NCI-H2196 (cell line): Measurements from ENCODE around the gene FAM124A.

Source experiments
- DNase-seq: peaks from one replicate; lab custom pipeline; 2025; ENCODE audit not compliant: unreplicated experiment; lab: John Stamatoyannopoulos, UW

Gene FAM124A

DNA sequence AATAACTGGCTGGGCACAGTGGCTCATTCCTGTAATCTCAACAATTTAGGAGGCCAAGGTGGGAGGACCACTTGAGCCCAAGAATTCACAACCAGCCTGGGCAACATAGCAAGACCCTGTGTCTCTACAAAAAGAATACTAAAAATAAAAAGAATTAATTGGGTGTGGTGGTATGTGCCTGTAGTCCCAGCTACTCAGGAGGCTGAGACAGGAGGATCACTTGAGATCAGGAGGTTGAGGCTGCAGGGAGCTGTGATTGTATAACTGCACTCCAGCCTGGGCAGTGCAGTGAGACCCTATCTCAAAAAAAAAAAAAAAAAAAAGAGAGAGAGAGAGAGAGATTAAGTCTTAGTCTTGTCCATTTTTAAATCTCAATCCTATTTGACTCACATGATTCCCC lies 81.7 kb downstream of the FAM124A start:
- no peak for DNase-seq

DNA sequence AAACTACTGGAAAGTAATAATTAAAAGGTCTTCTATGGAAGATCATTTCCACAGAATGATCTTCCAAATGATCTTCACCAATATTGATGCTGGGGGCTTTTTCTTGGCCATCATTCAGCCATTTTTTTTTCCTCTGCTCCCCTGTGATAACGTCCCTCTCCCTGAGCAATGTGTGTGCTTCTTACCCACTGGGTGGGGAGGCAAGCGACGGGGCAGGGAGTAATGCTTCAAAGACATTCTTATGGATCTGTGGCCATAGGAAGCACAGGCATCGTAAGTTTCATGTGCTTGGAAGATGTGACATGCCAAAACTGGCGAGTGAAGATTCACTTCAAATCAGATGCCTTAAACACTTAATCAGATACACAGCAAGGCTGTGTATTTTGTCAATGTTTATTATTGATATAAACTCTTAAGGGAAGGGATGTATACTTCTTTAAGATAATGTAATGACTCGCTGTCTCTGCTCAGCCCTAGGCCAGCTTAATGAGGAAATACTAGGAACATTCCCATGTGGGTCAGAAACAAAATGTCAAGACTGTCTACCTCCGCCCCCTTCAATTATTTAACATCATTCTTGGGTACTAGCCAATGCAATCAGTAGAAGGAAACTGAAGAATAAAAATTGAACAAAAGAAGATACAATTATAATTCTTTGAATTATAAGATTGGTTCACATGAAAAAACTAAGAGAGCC lies 83.2 kb downstream of the FAM124A start:
- DNase-seq: no peak

DNA sequence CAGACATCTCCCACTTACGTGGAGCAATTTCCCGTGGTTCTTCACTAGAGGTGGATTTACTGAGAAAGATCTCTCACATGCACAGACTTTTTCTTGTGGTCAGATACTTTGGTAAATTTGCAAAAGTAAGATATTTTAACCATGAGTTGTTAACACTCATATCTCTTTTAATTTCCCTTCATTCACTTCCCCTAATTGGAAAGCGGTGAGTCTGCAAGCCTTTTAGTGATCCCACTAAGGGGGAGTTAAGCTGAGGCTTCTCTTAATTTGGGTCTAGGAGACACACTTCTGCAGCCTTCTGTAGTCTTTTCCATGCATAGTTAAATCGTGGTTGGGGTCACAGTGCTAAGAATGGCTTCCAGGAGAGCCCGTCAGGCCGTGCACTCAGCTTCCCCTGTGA lies 86.6 kb downstream of the FAM124A start:
- DNase-seq: no peak

DNA sequence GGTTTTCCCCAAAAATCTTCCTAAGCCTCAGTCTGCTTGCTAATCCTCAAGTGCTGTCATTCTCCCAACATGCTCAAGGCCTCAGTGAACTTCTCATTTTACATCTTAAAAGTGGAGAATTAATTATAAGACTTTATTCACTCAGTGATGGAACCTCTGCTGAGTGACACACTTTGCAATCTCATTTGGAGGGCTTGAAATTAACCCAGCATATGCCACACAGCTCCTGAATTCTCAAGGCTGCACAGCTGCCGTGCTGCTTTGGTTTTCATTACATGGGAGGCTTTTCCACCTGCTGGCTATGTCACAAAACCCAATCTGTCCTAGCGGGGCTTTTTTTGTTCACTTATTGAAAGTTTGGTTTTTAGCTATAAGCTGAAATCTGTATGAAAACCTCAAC lies 89.0 kb downstream of the FAM124A start:
- no peak for DNase-seq

DNA sequence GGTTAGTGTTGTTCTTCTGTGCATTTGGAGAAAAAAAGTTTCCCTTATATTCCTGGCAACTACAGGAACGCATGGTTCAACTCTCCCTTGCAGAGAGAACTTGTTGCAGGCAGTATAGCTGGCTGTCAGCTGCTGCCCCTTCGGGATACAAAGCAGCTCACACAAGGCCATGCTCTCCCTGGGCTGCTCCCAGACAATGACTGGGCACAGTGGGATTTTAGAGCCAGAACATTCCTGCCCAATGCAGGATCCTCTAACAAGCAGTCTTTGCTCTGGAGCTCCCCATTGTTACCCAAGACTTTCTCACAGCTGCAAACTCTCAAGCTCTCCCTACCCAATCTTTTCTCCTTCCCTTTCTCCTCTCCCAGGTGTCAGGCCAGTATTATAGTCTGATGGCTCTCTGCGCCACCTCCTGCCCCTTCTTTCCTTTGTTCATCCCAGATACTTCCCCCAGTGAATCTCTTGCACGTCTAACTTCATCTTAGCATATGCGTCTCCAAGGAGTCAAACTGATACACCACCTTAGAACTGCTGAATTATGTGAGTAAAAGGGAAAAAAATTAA lies 89.8 kb downstream of the FAM124A start:
- DNase-seq: no peak

DNA sequence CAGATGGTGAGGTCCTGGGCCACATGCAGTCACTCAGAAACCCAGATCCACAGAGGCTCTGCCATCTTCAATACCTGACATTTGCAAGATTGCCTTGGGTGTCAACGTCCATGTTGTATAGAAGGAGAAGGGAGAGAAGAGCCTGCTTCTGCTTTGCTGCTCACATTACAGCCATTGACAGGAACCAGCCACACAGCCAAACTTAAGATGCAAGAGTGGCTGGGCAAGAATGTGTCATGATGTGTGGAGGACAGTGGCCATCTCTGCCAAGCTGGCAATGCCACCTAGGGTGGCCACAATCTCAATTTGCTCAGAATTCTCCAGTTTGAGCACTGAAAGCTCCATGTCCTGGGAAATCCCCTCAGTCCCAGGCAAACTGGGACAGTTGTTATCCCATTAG lies 91.4 kb downstream of the FAM124A start:
- no peak for DNase-seq

DNA sequence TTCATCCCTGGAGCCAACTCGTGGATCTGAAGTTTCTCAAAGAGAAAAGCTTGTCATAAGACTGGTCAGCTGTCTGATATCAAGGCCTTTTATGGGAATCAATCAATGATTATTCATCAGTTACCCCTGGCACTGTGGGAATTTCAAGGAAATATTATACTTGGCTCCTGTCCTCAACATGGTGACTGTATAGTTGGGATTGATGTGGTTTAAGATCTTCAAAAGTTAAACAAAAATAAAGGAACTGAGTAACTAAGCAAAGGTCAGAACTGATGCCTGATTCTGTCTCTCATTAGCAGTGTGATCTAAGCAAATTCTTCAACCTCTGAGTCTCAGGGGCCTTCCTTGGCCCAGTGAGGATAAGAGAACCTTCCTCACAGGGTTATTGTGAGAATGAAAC lies 95.1 kb downstream of the FAM124A start:
- DNase-seq: no peak

DNA sequence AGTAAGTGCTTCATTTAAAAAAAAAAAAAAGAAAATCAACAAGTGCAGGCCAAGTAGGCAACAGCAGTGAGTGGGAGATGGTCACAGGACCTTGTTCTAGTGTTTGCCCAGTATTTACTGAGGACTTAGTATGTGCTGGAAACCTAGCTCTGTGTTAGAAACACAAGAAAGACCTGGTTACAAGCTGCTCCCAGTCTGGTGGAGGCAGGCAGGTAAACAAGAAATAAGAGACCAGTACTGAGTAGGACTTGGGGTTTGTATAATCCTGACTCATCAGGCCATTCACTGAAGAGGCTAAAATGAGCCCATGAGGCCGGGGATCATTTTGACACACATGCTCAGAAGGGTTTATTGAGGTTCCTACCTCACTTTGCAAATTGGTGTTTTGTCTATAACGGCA lies 95.8 kb downstream of the FAM124A start:
- DNase-seq: no peak

DNA sequence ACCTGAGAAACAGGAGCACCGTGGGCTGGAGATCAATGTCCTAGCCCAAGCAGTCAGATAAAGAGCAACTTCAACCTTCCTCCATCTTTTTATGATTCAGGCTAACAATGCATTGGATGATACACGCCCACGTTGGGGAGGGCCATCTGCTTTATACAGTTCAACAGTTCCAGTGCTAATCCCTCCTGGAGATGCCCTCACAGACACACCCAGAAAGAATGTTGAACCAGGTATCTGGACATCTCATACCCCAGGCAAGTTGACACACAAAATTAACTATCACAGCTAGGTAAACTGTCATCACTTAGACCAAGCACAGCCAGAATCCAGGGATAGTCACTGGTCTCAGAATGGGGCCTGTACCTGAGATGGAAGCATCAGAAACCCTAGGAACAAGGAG lies 96.7 kb downstream of the FAM124A start:
- no peak for DNase-seq

DNA sequence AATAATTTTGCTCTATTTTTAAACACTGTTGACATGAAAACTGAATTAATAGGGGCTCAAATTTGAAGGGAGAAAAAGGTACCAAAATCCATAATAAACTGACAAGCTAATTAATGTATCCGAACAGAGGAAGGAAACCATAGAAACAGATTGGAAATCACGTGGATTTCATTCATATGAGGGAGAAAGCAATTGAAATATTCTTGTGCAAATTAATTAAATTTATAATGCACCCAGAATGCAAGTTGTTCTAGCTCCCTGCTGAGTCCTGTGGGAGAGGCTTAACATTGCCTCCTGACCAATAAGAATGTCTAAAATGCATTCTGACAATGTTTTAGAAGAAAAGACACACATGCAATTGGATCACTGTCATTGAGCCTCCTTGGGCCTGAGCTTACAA lies 99.6 kb downstream of the FAM124A start:
- no peak for DNase-seq

DNA sequence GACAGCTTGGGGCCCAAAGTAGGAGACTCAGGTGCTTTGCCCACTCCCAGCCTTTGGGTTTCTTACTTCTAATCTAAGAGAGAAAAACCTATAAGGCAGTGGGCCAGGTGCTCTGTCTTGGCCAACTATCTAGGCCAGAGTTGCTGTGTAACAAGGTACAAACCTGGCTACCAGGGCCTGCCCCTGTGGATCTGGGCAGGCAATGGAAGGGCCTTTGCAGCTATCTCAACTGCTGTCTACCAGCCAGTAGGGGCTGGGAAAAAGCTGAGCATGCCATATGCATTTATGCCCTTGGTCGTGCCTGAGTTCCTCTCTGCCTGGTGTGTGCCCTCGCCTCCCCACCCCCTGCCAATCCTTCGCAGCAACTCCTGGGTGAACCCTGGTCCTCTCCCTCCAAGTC lies 100.6 kb downstream of the FAM124A start:
- no peak for DNase-seq

DNA sequence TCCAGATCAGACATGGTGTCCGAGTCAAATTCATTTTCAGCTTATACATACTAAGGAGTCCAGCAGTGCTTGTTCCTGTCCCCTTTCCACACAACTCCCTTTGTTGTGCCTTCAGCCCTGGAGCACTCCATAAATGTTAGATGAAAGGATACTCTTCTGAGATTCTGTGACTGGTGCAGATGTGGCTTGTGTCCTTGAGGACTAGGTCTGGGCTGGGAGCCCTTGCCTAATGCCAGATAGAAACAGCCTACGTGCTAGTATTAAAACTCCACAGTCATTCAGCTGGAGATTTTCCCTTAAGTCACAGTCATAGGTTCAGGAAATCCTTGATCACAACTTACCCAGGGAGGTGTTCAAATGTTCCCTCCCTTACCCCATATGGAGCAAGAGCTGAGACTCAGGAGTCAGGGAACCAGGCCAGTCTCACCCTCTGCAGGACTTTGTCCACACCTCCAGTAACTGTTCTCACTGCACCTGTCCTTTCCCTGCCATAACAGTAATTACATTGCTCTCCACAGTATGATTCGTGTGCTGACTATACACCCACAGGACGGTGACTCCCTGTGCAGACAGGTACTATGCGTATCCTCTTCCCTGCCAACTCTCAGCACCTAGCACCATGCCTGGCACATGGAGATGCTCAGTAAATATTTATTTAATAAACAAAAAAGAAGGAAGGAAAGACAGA lies 101.8 kb downstream of the FAM124A start:
- no peak for DNase-seq

DNA sequence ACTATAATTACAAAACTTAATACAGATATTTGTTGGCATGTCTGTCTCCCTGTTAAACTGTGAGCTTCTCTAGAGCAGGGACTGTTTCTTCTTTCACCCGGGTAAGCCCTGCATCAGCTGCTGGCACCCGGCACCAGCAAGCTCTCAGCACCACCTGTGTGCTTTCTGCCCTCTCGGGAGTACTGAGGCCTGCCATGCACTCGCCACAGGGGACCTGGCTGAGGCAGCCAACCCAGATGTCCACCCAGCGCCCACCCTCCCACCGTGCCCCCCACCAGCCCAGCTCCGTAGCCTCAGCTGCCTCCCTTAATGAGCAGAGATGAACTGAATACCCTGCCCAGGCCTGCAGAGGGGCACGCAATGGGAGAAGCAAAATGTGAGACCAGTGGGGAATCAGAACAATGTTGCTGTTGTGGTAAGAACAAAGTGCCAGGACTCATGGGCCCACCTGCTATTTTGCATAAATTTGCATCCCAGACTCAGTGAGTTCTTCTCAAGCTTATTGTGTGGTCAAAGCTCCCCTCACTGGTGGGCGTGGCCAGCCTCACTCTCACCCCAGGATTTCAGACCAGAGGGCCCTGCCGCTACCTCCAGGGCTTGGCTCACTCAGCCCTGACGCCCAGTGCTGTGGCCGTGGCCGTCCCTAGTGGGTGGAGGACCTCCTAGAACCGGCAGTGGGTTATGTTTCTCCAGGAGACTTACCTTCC lies 102.7 kb downstream of the FAM124A start:
- no peak for DNase-seq

DNA sequence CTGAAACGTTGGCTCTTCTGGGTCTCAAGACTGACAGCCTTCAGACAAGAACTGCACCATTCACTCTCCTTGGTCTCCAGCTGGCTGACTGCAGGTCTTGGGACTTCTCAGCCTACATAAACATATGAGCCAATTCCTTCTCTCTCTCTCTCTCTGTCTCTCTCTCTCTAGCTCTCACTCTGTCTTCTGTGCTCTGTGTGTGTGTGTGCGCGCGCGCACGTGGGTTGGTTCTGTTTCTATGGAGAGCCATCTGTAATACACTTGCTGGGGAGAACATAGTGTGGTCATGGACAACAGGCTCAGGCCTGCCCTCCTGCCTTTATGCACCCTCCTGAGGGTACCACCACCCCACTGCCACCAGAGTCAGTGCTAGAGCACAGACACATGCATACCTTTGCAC lies 103.6 kb downstream of the FAM124A start:
- no peak for DNase-seq

DNA sequence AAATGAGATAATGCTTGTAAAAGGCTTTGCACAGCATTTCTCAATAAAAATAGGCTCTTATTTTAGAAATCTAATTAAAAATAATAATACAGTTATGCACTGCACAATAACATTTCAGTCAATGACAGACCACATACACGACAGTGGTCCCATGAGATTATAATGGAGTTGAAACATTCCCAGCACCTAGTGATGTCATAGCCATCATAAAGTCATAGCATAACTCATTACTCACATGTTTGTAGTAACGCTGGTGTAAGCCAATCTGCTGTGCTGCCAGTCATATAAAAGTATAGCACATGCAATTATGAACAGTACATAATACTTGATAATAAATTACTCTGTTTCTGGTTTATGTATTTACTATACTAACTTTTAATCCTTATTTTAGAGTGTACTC lies 104.6 kb downstream of the FAM124A start:
- DNase-seq: no peak

DNA sequence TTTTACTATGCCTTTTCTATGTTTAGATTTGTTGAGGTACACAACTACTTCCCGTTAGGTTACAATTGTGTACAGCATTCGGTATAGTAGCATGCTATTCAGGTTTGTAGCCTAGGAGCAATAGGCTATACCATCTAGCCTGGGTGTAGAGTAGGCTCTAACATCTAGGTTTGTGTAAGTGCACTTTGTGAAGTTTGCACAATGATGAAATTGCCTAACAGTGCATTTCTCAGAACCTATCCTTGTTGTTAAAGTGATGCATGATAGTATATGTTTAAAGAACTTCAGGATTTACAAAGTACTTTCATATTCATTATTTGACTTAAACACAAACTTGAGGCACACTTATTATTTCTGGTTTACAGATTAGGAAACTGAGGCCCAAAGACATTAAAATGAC lies 105.8 kb downstream of the FAM124A start:
- no peak for DNase-seq

DNA sequence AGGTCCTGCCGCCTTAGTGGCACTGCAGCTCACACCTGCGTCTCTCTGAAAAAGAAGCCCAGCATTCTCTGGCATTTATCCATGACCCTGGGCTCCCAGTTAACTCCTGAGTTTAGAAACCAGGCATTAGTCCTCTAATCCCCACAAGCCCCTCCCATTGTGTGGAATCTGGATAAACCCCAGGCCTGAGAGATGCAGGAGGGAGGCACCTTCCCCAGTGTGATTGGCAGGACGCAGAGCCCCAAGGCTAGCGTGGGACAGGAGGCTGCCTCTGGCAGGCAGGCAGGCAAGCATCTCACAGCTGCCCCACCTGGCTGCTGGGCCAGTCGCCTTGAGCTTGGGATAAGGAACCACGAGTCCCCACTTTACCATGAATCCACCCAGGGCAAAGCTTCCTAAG lies 106.3 kb downstream of the FAM124A start:
- DNase-seq: no peak

DNA sequence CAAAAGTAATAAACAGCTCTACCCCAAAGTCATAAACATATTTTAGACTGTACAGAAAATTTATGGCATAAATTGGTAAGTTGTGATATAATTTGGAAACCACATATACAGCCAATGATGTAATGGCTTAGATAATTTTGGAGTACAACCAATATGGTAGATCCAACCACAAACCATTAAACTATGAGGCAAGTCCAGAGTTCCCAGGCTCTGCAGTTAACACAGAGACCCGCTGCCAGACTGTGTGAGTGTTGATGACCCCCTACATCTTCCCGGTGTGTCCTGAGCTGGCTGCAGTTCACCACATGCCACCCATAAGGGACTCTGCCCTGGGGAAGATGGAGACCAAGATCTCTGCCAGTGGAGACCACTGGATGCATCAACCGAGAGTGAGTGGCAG lies 107.4 kb downstream of the FAM124A start:
- no peak for DNase-seq

DNA sequence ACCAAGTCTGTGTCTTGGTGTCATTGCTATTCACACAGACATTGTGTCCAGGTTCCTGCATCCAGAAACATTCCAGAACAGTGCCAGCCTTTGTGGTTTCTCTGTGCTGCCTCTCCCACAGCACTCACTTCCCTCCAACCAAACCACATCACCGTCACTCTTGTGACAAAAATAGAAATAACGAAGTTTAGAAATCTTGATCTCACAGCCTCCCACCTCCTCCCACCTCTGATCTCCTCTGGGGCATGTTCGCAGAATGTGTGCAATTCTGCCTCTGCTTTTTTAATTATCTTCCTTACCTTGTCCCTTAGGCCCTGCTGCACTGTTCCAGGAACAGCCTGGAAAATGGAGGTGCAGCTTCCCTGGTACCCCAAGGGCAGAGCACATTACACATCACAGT lies 108.6 kb downstream of the FAM124A start:
- no peak for DNase-seq

DNA sequence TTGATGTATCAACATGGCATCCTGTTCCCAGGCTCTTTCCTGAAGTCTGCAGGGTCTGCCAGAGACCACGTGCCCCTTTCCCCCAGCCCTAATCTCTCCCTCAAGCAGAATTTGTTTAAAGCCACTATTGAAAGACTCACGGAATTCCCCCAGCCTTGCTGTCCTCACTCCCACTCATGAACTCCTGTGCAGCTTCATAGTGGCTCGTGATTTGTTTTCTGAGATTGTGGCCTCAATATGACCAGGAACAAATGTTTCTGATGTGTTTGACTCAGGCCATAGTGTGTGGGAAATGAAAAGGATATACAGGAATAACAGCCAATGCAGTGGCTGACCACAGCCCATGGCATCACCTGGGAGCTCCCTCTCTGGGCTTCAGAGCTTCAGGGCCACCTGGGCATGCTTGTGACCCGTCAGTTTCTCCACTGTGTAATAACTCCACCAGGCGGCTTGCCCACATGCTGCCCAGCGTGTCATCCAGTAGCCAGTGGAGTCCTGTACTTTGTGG lies 109.2 kb downstream of the FAM124A start:
- no peak for DNase-seq

DNA sequence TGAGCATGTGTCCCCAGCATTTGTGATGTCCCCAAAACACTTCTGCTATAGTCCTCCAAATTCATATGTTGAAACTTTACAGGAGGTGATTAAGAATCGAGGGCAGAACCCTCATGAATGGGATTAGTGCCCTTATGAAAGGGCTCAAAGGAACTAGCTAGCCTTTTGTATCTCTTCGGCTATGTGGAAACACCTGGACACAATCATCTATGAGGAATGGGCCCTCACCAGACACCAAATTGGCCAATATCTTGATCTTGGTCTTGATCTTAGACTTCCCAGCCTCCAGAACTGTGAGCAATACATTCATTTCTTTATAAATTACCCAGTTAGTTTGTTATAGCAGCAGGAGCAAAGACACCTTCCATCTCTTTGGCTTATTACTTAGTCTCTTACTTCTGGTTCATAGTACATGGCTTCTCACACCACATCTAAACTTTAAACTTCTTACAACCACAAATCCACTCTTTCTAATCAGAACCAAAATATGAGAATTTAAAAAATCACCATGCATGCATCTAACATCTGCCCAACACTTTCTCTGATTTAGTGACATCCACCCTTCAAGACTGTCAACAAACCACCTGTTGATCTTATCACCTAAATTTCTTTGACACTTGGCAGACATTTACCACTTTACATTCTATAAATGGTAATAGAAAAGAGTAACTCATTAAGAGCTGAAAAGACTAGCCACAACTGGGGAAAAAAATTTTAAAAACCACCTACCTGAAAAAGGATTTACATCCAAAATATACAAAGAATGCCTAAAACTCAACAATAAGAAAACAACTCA lies 110.6 kb downstream of the FAM124A start:
- no peak for DNase-seq
